Gastrocnemius medialis (tissue), 4 donors: Measurements from ENCODE around the gene PECR.

Experiments used
- POLR2A ChIP-seq, 2 donors: fragments of 450-650 bp; IDR thresholded peaks; one replicate each; pipeline ENCODE4 v1.6.1; 2017; ENCODE audit warnings: antibody characterized with exemption in 2 of 2, mild to moderate bottlenecking in 2 of 2, moderate library complexity in 2 of 2
- TF ChIP-seq, protein P1 (sequence below), 5 experiments: fragments of 450-650 bp in 3 of 5; fragments of 200-600 bp in 2 of 5; sonication (generic) in 2 of 5; IDR thresholded peaks in 4 of 5; conservative IDR thresholded peaks in 1 of 5; 1 replicate in 4 of 5; 2 replicates in 1 of 5; pipeline ENCODE4 v1.5.1; 2016 to 2019; ENCODE audit warnings: antibody characterized with exemption in 5 of 5, mild to moderate bottlenecking in 3 of 5, moderate library complexity in 3 of 5

DNA sequence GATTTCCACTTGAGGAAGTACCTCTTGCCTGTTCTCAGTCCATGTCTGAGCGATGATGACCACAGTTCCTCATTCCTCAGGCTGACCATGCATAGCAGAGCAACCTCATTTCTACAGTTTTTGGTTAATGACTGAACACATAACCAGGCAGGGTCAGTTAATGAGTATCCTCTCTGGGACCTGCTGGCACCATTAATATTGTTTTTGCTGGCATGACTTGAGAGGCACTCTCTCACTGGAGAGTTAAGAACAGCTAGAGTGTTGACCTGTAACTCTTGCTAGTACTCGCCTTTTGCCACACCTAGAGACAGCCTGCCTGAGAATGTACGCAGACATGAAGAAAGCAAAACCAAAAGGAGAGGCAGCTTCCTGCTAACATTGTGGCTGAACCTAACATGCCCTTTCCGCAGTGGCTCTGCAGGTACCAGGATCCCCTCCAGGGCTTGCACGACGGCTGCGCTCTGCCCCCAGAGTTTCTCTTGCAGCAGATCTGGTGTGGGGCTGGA, 23.9 kb downstream of the PECR start:
- TF ChIP-seq, protein P1, sequence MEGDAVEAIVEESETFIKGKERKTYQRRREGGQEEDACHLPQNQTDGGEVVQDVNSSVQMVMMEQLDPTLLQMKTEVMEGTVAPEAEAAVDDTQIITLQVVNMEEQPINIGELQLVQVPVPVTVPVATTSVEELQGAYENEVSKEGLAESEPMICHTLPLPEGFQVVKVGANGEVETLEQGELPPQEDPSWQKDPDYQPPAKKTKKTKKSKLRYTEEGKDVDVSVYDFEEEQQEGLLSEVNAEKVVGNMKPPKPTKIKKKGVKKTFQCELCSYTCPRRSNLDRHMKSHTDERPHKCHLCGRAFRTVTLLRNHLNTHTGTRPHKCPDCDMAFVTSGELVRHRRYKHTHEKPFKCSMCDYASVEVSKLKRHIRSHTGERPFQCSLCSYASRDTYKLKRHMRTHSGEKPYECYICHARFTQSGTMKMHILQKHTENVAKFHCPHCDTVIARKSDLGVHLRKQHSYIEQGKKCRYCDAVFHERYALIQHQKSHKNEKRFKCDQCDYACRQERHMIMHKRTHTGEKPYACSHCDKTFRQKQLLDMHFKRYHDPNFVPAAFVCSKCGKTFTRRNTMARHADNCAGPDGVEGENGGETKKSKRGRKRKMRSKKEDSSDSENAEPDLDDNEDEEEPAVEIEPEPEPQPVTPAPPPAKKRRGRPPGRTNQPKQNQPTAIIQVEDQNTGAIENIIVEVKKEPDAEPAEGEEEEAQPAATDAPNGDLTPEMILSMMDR (IDR thresholded peaks at IDR 0.05 in 4 of 5, conservative IDR thresholded peaks at IDR 0.05 in 1 of 5) = no peak
- TF ChIP-seq POLR2A (IDR thresholded peaks at IDR 0.05) = no peak
